GM19238 (cell line): ENCODE measurements around the gene C5orf22.
"Not testable (repeated sequence)": the region's sequence is repeated elsewhere in the genome, so short reads cannot be mapped to it uniquely, and the experiment has no call there.

Experiments used
- DNase-seq: peaks from one replicate; pipeline ENCODE4 v3.0.0; 2011; ENCODE audit warnings: low spot score; ENCODE audit not compliant: insufficient read length

C5orf22 gene

GRCh38 chr5:31531888-31532547 lies at the start of gene C5orf22, which contains the start of gene DROSHA:
TSS of gene C5orf22 (plus strand) at chr5:31532301. CDS start at chr5:31532393, 92 bp downstream.
TSS of gene DROSHA (minus strand) at chr5:31532093. CDS start at chr5:31529059, 3,034 bp downstream.
- peak; percentile 81 for DNase-seq

DNA sequence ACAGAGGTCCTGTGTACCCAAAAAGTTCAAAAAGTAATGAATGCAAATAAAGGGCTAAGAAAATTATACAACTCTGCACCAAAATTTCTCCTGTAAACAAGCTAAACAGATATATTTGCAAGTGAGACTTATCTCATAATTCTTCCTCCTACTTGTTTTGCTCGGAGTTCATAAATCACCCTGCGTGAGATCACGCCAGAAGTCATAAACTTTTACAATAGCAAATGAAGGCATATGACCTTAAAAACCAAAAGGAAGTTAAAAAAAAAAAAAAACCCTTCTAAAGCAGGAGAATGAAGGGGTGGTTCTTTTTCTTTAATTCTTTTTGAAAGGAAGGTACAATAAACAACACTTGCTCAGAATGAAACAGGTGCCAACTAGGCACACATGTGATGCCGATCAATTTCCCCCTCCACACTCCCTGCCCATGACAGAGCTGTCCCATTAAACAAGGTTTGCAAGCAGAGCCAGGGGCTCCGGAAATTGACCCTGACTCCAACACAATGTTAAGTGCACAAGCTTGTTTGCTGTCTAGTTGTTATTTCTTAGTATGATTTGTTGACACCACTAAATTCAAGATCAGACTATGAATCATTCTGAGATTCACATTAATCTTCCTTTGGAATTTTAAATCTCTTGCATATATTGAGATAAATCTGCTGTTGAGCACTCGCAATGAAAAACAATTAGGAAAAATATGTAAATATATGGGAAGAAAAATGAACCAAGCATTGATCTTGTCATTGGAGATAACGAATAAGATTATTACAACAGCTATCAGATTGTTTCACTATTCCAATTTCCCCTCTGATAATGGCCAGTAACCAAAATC lies 46.5 kb upstream of the C5orf22 start:
- no peak for DNase-seq

GRCh38 chr5:31486441-31486840 lies 45.7 kb upstream of the C5orf22 start:
- DNase-seq, result no peak

DNA sequence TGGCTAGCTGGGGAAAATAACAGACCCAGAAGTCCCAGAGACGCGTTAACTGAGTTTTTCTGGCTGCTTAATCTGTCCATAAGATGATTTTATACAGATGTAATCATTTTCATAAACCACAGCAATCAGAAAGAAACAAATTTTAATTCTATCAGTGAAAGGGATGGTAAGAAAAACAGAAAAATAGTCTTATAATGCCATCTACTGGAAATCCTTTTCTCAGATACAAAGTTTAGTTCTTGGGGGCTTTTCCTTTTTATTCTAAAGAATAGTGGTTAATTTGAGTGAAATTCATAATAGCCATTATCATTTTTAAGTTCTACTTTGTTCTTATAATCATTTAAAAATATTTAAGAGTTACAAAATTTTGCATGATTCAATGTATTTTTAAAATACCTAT lies 44.6 kb upstream of the C5orf22 start:
- no peak for DNase-seq

DNA sequence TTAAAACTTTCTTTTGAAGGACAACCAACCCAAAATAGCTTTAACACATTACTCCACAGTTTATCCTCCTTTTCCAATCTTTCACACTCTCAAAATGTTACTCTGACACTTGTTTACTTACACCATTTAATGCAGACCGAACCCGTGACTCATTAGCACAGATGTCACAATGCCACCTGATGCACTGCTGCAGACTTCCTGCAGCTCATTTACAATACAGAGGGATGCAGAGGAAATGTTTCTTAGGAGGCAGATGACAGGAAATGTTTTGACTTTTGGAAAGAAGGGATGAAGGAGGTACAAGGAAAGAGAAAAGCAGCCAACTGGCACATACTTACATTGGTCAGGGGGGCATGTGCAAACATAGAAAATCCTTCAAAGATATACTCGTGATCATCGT lies 39.2 kb upstream of the C5orf22 start:
- no peak for DNase-seq

- no peak for DNase-seq
Measured at GRCh38 chr5:31495336-31495735, 36.8 kb upstream of the C5orf22 start.

- DNase-seq, result no peak
Measured at GRCh38 chr5:31496301-31496700, 35.8 kb upstream of the C5orf22 start.

DNA sequence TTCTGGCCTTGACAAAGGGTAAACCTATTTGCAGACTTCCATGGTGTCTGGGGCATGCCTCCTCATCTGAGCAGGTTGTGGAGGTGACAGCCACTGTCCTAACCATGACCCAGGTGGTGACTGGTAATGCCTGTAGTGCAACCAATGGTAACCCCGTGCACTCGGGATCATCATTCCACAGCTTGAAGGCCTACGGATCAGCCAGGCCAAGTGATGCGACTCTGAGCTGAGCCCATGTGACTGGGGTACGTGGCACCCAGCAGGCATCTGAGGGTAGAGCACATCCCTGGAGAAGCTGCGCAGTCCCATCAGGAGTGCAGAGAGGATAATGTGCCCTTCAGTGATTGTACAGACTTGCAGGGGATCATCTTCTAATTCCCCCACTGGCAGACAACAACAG lies 35.2 kb upstream of the C5orf22 start:
- no peak for DNase-seq

DNA sequence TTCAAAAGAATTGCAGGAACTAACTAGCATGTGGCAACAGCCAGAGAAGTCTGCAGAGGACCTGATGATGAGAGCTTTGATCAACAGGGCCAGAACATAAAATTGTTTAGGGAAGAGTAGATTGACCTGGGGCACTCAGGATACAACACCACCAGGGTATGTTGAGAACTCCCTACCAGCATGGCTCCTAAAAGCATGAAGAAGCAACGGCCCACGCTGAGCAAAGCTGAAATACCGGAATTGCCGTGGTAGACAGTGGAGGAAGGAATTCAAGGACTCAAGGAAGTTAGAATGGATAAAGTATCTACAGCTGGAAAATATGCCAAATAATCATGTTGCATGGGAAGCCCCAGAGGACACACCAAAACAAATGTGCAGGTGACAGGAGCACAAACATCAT lies 31.8 kb upstream of the C5orf22 start:
- DNase-seq, result no peak

DNA sequence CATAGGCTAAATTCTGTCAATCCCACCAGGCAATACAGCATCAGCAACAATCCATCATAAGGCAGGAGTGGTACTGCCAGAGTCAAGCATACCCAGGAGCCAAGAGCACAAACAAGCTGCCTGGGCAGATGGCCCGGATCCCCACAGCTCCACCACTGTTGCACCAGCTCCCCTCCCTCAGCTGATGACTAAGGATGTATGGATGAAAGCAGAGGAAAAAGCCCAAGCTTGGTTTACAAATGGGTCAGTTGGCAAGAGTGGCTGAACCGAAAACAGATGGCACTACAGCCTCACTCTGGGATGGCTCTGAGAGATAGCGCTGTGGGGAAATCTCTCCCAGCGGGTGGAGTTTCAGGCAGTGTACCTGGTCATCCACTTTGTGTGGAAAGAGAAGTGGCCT lies 29.6 kb upstream of the C5orf22 start:
- DNase-seq, result no peak

DNA sequence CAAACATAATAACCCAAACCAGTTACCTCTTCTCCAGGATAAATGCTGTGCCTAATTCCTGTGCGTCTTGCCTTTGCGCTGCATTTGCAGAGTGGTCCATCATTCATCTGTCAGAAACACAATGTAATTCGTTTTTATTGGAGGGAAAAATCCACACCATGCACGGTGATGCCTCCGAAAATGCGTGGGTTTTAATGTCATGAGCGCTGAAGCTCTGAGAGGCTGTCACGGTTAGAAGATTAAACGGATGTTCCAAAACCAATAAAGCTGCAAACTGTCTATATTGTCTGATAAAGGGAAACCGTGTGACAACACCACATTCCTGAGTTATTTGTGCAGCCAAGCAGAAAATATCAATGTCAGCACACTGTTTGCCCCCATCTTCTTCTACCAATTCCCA lies 27.6 kb upstream of the C5orf22 start:
- DNase-seq, result no peak

DNA sequence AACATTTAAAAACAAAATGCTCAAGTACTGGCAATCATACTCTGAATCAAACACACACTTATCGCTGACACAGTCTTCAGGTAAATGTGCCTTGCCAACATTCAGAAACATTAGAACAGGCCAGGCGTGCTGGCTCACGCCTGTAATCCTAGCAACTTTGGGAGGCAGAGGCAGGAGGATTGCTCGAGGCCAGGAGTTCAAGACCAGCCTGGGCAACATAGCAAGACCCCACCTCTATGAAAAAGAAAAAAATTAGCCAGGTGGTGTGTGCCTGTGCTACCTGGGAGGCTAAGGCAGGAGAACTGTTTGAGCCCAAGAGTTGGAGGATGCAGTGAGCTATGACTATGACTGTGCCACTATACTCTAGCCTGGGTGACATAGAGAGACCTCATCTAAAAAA lies 20.8 kb upstream of the C5orf22 start:
- no peak for DNase-seq

DNA sequence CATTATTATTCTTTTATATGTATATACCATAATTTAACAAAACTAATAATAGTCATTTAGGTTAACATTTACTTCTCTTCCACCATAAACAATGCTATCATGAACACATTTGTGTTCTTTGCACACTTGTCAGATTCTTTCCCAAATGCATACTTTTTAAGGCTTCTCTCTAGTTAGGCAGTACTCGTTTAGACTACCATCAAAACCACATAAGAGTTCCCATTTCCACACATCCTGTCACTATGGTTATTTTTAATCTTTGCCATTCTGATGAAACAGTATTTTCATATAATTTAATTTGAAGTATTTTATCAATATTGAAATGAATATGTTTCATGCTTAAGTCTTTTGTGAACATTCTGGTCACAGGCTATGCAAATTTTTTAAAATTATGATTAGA lies 15.3 kb upstream of the C5orf22 start:
- DNase-seq, result no peak

DNA sequence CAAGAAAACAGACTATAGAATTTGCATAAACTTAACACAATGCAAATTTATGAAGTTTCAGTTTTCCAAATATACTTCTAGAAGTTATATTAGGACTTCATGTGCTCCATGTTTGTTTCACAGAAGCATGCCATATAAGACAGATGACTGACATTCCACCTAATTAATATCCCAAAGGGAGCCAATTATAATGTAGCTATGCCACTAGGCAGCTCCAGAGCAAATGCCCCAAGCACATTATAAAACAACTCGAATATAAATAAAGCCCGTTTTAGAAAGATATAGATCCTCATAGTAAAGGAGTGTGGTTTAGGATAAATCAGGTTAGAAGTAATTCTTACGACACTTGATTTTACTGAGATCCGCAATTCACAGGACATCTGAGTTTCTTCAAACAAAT lies 9.1 kb upstream of the C5orf22 start:
- DNase-seq, result no peak

- DNase-seq, result no peak
Measured at GRCh38 chr5:31530541-31531265, 1.4 kb upstream of the C5orf22 start.

DNA sequence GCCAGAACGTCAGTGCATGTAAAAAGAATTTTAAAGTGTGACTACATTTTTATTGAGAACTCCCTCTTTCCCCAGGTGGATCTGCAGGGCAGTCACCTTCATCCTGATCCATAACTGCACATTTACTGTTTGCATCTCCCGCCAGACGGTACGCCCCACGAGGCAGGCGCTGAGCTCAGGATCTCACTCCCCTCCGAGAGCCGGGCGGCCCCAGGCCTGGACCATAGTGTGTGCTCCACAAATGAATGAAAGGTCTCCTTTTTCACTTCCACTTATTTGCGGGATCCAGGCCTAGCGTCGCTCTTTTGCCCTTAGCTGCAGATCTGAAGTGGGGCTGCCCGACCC lies 586 bp upstream of the C5orf22 start:
- peak; percentile 10 for DNase-seq

DNA sequence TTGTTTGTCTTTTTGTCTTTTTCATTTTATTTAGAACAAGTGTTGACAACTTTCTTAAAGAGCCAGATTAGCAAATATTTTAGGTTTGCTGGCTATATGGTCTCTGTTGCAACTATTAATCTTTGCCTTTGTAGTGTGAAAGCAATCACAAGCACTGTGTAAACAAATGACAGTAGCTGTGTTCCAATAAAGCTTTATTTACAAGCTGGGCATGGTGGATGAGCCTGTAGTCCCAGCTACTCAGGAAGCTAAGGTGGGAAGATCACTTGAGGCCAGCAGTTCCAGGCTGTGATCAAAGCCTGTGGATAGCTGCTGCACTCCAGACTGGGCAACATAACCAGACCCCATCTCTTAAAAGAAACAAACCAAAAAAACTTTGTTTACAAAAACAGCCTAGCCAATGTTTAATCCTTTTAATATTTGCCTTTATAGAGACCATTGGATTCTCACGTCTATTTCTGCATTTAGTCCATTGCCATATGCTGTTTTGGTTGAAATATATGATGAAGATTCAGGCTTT lies 2.5 kb downstream of the C5orf22 start:
- no peak for DNase-seq

GRCh38 chr5:31536873-31537272 lies 4.8 kb downstream of the C5orf22 start:
- no peak for DNase-seq

GRCh38 chr5:31537349-31537748 lies 5.2 kb downstream of the C5orf22 start:
- no peak for DNase-seq

- no peak for DNase-seq
Measured at GRCh38 chr5:31537851-31538250, 5.8 kb downstream of the C5orf22 start.

DNA sequence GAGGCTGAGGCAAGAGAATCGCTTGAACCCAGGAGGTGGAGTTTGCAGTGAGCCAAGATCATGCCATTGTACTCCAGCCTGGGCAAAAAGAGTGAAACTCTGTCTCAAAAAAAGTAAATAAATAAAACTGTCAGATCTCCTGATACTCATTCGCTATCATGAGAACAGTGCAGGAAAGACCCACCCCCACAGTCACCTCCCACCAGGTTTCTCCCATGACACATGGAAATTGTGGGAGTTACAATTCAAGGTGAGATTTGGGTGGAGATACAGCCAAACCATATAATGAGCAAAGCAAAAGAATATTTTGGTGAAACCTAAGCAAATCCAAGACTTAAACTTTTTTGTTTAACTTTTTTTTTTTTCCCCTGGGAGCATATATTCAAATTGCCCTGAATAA lies 17.0 kb downstream of the C5orf22 start:
- not testable (repeated sequence) for DNase-seq

GRCh38 chr5:31551878-31552277 lies 19.8 kb downstream of the C5orf22 start:
- DNase-seq, result no peak
